ENCODE data around the gene SLC48A1.

SLC48A1 gene

GRCh38 chr12:47758834-47759690 lies 14.0 kb upstream of the SLC48A1 start, which contains the start of gene RAPGEF3:
Gene RAPGEF3, minus strand, starts transcription at chr12:47758880. Its CDS starts 324 bp downstream, at chr12:47758556.
- DNase-seq: peak; percentile 97

- no peak for DNase-seq
Observed at GRCh38 chr12:47762850-47763465, 10.1 kb upstream of the SLC48A1 start.

DNA sequence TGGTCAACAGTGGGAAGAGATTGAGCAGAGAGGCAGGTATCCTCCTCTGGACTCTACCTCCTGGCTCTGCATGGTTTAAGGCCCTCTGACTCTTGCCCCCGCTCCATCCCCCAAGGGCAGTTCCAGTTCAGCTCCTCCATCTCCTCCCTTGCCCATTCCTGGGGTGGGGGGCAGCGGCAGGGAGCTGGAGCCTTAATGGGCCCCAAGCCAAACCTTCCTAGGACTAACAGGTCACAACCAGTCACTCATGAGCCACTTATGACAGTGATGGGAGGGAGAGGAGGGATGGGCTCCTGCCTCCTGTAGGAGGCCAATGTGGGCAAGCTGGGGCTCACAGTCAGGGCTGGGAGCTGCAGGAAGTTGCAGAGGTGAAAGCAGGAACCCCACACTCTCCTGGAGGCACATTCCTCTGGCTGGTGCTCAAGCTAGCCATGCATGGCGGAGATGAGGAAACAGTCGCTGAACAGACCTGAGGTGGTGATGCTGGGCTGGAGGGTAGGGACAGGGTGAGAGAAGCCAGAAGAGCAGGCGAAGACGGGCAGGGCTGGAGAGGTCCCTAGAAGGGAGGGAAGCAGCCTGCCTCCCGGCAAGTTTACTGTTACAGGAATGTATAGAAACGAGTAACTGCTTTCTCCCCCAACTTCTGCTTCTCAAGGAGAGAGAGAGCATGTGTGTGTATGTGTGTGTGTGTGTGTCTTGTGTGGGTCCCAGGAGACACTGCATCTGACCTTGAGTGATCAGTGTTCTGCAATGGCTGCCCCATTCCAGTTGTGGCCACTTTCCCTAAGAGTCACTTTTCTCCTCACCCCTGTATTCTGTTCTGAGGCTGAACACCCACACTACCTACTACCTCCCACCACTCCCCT lies 9.3 kb upstream of the SLC48A1 start:
- DNase-seq: no peak

GRCh38 chr12:47766502-47767215 lies 6.4 kb upstream of the SLC48A1 start:
- DNase-seq: no peak

- DNase-seq: peak; percentile 94
Observed at GRCh38 chr12:47767216-47767724, 5.8 kb upstream of the SLC48A1 start.

DNA sequence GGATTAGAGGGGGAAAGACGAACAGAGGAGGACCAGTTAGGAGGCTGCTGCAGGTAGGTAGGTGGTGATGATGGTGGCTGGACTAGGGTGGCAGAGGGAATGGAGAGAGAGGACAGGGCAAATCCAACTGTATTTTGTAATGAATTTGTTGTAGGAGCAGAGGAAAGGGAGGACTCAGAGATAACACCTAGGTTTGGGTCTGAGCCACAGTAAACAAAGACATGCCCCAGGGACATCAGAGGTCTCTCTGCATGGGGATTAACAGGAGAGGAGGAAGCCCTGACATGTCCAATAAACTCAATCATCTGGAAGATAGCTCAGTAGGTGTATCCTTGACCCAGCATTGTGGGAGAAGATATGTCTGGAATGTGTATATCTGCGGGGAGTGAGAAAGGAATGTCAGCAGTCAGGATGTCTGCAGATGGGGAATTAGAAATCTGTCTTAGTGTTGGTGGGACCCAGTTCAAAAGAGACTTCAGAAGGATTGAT lies 4.7 kb upstream of the SLC48A1 start:
- no peak for DNase-seq

GRCh38 chr12:47769234-47770085 lies 3.6 kb upstream of the SLC48A1 start:
- no peak for DNase-seq

DNA sequence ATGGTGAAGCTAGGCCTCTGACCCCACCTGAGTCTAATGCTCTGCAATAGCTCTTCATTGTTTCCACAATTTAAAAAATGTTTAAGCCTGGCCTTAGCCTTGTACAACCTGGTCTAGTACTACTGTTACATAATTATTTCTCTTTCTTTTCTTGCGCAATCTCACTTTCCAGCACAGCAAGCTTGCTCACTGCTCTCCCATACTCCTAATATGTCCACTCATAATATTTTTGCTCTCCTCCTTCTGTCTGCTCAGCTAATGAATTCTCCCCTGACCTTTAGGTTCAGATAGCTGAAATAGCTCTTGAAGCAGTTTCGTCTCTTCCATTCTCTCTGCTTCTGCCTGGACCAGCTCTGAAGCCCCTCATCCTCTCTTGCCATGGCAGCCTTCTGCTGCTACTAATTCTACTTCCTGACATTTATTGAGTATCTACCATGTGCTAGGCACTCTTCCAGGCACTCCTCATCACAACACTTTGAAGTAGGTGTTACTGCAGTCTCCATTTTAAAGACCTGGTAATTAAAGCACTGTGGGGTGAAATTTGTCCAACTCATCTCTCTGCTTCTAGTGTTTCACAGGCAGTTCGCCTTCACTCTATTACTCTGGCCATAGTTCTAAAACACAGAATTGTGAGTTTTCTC lies 2.8 kb upstream of the SLC48A1 start:
- no peak for DNase-seq

DNA sequence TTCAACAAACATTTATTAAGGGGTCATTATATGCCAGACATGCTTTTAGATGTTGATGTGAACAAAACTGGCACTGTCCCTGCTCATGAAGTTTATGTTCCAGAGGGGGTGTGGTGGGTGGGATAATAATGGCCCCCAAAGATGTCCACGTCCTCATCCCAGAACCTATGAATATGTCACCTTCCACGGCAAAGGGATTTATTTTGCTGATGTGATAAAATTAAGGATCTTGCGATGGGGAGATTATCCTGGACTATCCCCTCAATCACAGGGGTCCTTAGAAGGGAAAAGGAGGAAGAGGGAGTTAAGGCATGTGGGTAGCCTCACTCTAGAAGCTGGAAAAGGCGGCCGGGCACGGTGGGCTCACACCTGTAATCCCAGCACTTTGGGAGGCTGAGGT lies 1.7 kb upstream of the SLC48A1 start:
- DNase-seq: no peak

- DNase-seq: no peak
Observed at GRCh38 chr12:47772094-47772660, 861 bp upstream of the SLC48A1 start.

GRCh38 chr12:47772738-47773061 lies 338 bp upstream of the SLC48A1 start:
- no peak for DNase-seq

- DNase-seq: peak; percentile 75
Observed at GRCh38 chr12:47773858-47774580, 981 bp downstream of the SLC48A1 start.

DNA sequence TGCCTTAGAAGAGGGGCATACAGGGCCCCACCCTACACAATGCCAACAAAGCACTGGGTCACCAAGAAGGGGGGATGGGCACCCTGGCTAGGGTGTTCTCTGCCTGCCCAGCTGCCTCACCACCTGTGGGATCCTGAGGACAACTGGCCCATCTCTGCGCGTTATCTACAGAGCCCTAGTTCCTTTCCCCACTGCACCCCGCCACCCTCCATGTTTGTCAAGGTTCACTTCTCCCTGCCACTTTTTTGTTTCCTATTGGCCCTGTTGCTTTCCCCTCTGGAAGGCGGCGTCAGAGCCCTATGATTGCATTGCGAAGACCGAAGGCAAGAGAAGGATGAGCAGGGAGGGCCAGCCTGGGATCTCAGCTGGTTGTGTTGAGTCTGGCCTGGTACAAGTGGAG lies 1.6 kb downstream of the SLC48A1 start:
- DNase-seq: no peak

- DNase-seq: peak; percentile 54
Observed at GRCh38 chr12:47775100-47775911, 2.3 kb downstream of the SLC48A1 start.

- DNase-seq: peak; percentile 52
Observed at GRCh38 chr12:47776471-47777143, 3.6 kb downstream of the SLC48A1 start.

DNA sequence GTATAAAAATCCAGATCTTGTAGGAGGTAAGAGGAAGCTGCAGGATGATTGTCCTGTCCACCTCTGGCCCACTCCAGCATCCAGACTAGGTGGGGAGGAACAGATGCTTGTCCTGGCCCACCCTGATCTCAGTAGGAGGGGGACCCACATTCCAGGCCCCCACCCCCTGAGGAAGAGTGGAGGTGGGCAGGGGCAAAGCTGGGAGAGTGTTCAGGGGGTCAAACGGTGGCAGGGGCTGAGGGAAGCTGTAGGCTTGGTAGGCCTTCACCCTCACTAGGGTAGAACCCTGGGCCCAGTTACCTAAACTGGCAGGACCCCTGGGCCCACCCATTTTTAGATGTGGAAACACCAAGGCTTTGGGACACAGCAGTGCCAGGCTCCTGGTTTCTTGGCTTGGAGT lies 4.1 kb downstream of the SLC48A1 start:
- DNase-seq: no peak

DNA sequence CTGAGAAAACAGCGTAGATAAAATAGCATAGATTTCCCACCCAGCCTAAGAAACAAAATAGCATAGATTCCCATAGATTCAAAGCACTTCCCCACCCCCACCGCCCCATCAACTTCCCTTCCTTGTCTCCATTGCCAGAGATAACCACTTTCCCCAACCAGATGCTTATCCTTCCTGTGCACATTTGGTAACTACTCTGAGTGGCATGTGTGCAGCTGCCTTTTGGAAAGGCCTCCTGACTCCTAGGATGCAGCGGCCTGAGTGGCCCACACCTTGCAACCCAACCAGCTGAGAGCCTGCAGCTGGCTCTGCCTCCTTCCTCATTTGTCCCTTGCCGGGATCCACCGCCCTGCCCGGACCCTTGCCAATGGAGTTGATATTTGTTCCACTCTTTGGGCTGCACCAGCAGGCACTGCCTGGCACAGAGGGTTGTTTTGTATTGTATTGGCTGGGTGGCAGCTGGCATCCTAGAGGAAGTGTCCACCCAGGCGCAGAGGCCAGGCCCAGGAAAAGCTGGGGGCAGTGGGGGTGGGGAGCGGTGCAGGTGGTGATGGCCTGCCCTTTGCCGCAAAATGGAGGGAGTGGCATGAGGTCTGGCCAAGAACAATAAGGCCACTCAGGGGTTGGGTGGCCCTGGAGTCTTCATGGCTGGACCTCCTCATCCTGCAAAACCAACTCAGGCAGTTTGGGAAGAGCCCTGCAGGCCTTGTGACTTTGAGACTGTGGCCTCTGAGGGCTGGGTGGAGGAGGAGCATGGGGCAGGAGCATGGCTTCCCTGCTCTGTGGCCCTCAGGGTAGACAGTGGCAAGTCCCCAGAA lies 4.9 kb downstream of the SLC48A1 start:
- peak; percentile 45 for DNase-seq
